Pancreas (tissue), 10 donors: ENCODE results near the gene EDIL3. TPM values are rescaled to one million over a fixed set of nuclear protein-coding genes. Genes with fewer than 3 reads are reported as not detected.

Source experiments
- ATAC-seq, 4 donors: fragments of 200-7000 bp; cut with Tn5 transposase; one replicate each; pipeline versions ENCODE4 v1.8.0 to v1.9.1; 2020; ENCODE audit warnings: mild to moderate bottlenecking in 4 of 4, moderate library complexity in 4 of 4
- DNase-seq, 6 donors: peaks; one replicate each; pipeline ENCODE4 v3.0.0-alpha.2; 2020
- FAIRE-seq: peaks from 2 replicates; lab custom pipeline; 2012; peaks lifted over from hg19 to GRCh38; lab: Jason Lieb, UNC
- H3K27ac ChIP-seq, 4 donors: fragments of 200-600 bp; sonication (generic); 1 replicate in 3 of 4; 2 replicates in 1 of 4; pipeline versions ENCODE4 v1.5.0 to v1.8.0; 2020
- H3K27me3 ChIP-seq, 4 donors: fragments of 200-600 bp; one replicate each; pipeline ENCODE4 v1.8.0; 2021
- H3K36me3 ChIP-seq, 3 donors: fragments of 200-600 bp; sonication (generic) in 1 of 3; one replicate each; pipeline versions ENCODE4 v1.5.0 to v1.8.0; 2020 to 2021
- H3K4me1 ChIP-seq, 3 donors: fragments of 200-600 bp; one replicate each; pipeline ENCODE4 v1.8.0; 2021
- H3K4me3 ChIP-seq, 4 donors: fragments of 200-600 bp; sonication (generic) in 2 of 4; one replicate each; pipeline versions ENCODE4 v1.5.0 to v1.8.0; 2020 to 2021
- H3K9me3 ChIP-seq, 4 donors: fragments of 200-600 bp; one replicate each; pipeline ENCODE4 v1.8.0; 2021
- CTCF ChIP-seq, 4 donors: fragments of 200-600 bp; sonication (generic) in 3 of 4; IDR thresholded peaks; one replicate each; pipeline versions ENCODE4 v1.5.0 to v1.8.0; 2021; ENCODE audit warnings: antibody characterized with exemption in 4 of 4
- WGBS, 2 donors: extraction: QIAGEN DNeasy Blood & Tissue Kit; methylation state at CpG; one replicate each; pipeline ENCODE4 v1.1.7; 2013; 5-methylcytosine and 5-hydroxymethylcytosine counted together
- intact Hi-C, 3 donors: fragments of 100-400 bp; cut with DNase I; formaldehyde crosslinking; loops; one replicate each; pipeline versions ENCODE4 v1.11.1 to v1.14.2; 2022
- polyA plus RNA-seq, 2 donors: library from polyadenylated mRNA; stranded (reverse); fragments of 200-250 nt; gene quantifications; one replicate each; pipeline ENCODE4 v1.2.3, GENCODE V29; 2013
- total RNA-seq, 6 donors: library from RNA; stranded (reverse); fragmentation: NEBNext Ultra II Directional in 4 of 6; extraction: Animal tissue kit (Norgen Biotek cat#: 25700) in 4 of 6; gene quantifications; one replicate each; pipeline versions ENCODE4 v1.2.1 to v1.2.4, GENCODE V29; 2021 to 2023
- donor health status: healthy with polysubstance abuse.
- donor health status: DM: no; HTN: no; CAD: no; lungs with moderate emphysema.
- donor health status: DM: no; HTN: no; CAD: no.
- donor health status: control.
- donor health status: control.
- donor health status: Bipolar disorder and iron deficiency.
- donor health status: DM: yes; HTN: yes; CAD: no.
- donor health status: DM: no; HTN: no; CAD: no.
- donor health status: DM: no; HTN: no; CAD: no.
- donor health status: DM: yes; HTN: yes; CAD: no.

EDIL3 gene
- total and polyA plus RNA-seq, 8 donors: 0.63 to 9.7 (median 1.7) TPM

GRCh38 chr5:83972909-83973308, 411.8 kb downstream of the EDIL3 start:
- Histone ChIP-seq H3K27me3 (no peaks in the 10 kb centered on the region), H3K9me3 (no peaks in the 10 kb centered on the region), H3K36me3 (no peaks in the 10 kb centered on the region), H3K4me3 (no peak overlapping the region), H3K4me1 (no peaks in the 10 kb centered on the region), H3K27ac (no peak overlapping the region)
- TF ChIP-seq CTCF (IDR thresholded peaks at IDR 0.05): no peak
- no peak for DNase-seq
- FAIRE-seq: no peak
- ATAC-seq: no peak
- intact Hi-C loops: no loop called here

GRCh38 chr5:83972236-83972635, 412.4 kb downstream of the EDIL3 start:
- Histone ChIP-seq H3K27ac (no peak overlapping the region), H3K9me3 (no peaks in the 10 kb centered on the region), H3K36me3 (no peaks in the 10 kb centered on the region), H3K27me3 (no peaks in the 10 kb centered on the region), H3K4me3 (no peak overlapping the region), H3K4me1 (no peaks in the 10 kb centered on the region)
- intact Hi-C loops: no loop called here
- TF ChIP-seq CTCF (IDR thresholded peaks at IDR 0.05): no peak
- no peak for DNase-seq
- no peak for ATAC-seq
- FAIRE-seq: no peak

GRCh38 chr5:83967417-83967816, 417.3 kb downstream of the EDIL3 start:
- intact Hi-C loops: no loop called here
- FAIRE-seq (no peak), DNase-seq (no peak), ATAC-seq (no peak)
- Histone ChIP-seq H3K4me3 (no peak overlapping the region), H3K27me3 (no peaks in the 10 kb centered on the region), H3K4me1 (no peaks in the 10 kb centered on the region), H3K36me3 (no peaks in the 10 kb centered on the region), H3K9me3 (no peaks in the 10 kb centered on the region), H3K27ac (no peak overlapping the region)
- WGBS, 2 donors: 30 to 42% methylated on average over 1 of the region's 1 CpG
- no peak for TF ChIP-seq CTCF (IDR thresholded peaks at IDR 0.05)

GRCh38 chr5:83965441-83965840, 419.2 kb downstream of the EDIL3 start:
- no peak for TF ChIP-seq CTCF (IDR thresholded peaks at IDR 0.05)
- Histone ChIP-seq H3K4me1 (no peaks in the 10 kb centered on the region), H3K9me3 (no peaks in the 10 kb centered on the region), H3K36me3 (no peaks in the 10 kb centered on the region), H3K27me3 (no peaks in the 10 kb centered on the region), H3K4me3 (no peak overlapping the region), H3K27ac (no peak overlapping the region)
- DNase-seq: no peak
- FAIRE-seq: no peak
- no peak for ATAC-seq
- 48% methylated on average over 3 of the region's 3 CpGs for WGBS, 2 donors
- intact Hi-C loops: no loop called here

- ATAC-seq (no peak), DNase-seq (no peak), FAIRE-seq (no peak)
- intact Hi-C loops: no loop called here
- Histone ChIP-seq H3K4me1 (no peaks in the 10 kb centered on the region), H3K27ac (no peak overlapping the region), H3K9me3 (no peaks in the 10 kb centered on the region), H3K36me3 (no peaks in the 10 kb centered on the region), H3K4me3 (no peak overlapping the region), H3K27me3 (no peaks in the 10 kb centered on the region)
- WGBS, 2 donors: 52 to 62% methylated on average over 1 of the region's 1 CpG
- no peak for TF ChIP-seq CTCF (IDR thresholded peaks at IDR 0.05)
These were observed 420.4 kb downstream of the EDIL3 start for GRCh38 chr5:83964271-83964670.
